HG02884 (cell line): Measurements from ENCODE around the gene RPTOR.

Experiments
- ATAC-seq: cut with Tn5 transposase; IDR thresholded peaks from one replicate; pipeline ENCODE4 v1.9.1; 2021; ENCODE audit warnings: mild to moderate bottlenecking, moderate library complexity; ENCODE audit not compliant: unreplicated experiment

The RPTOR gene

DNA sequence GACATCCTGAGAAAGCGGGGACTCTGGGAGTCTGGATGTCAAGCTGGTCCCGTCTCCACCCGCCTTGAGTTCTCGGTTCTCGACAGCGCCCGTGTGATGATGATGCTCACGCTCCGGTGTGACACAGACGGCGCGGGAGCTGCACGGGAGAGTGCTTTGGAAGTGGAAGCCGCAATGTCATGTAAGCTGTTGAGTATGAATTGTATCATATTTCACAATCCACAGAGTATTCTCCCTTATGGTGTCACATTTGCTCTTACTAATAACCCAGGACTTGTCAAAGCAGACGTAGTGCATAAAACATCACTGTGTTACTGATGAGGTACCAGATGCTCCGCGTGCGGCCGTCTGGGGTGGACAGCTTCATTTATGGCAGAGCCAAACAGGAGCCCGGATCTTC lies 229.5 kb downstream of the RPTOR start:
- no peak for ATAC-seq

DNA sequence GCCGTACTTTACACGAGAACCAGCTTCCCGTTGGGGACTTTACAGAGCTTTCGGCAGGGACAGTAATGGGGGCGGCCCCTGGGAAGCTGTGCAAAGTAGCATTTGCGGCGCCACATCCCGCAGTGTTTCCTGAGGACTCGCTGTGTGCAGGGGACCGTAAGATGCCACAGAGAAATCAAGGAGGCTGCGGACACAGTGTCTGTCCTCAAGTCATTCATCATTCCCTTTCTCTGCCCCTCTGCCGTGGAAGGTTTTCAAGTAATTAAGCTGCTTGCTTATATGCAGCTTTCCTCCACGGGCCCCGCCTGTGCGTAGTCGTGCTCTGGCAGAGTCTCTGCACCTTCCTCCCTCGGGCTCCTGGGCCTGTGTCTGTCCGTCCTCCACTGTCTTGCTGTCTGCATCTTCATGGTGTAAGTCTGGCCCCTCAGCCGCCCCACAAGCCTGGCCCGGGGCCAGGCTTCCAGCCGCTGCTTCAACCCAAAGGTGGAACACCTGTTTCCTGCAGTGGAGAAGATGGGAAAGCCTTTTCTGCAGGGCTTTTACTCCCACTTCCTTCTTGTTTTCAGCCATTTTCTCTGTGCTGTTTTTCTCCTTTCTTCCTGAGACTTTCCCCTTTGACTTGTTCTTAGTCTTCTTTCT lies 230.1 kb downstream of the RPTOR start:
- ATAC-seq = no peak

- no peak for ATAC-seq
Observed at GRCh38 chr17:80775863-80776262, 231.2 kb downstream of the RPTOR start.

DNA sequence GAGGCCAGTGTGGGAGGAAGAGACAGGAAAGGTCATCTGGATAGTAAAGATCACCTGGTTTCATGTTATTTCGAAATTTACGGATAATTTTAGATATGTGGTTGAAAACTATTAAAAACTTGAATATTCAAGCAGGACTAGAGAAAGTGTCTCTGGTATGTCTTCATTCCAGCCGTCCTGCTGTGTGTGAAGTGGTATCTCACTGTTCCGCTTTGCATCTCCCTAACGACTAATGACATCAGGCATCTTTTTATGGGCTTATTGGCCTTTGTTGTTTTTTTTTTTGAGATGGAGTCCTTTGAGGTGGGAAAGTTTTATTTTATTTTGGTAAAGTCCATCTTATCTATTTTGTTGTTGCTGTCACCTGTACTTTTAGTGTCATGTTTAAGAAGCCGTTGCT lies 232.6 kb downstream of the RPTOR start:
- no peak for ATAC-seq

GRCh38 chr17:80778716-80779115 lies 234.1 kb downstream of the RPTOR start:
- ATAC-seq = no peak

DNA sequence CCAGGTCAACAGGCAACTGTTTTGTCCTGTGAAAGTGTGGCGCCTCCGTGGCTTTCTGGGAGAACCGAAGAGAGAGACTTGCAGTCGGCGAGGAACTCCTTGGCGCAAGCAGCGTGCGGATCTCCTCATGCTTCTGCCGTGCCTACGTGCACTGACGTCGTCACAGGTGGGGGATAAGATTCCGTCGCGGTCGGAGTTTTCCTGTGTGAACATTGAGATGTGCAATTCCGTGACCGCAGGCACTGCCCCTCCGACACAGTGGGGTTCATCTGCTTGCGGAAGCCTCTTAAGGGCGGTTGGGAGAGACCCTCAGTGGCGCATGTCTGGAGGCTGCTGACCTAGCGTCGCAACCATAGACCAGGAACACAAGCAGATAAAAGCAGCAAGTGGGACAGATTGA lies 234.7 kb downstream of the RPTOR start:
- no peak for ATAC-seq

- ATAC-seq = no peak
Observed at GRCh38 chr17:80779961-80780380, 235.3 kb downstream of the RPTOR start.

DNA sequence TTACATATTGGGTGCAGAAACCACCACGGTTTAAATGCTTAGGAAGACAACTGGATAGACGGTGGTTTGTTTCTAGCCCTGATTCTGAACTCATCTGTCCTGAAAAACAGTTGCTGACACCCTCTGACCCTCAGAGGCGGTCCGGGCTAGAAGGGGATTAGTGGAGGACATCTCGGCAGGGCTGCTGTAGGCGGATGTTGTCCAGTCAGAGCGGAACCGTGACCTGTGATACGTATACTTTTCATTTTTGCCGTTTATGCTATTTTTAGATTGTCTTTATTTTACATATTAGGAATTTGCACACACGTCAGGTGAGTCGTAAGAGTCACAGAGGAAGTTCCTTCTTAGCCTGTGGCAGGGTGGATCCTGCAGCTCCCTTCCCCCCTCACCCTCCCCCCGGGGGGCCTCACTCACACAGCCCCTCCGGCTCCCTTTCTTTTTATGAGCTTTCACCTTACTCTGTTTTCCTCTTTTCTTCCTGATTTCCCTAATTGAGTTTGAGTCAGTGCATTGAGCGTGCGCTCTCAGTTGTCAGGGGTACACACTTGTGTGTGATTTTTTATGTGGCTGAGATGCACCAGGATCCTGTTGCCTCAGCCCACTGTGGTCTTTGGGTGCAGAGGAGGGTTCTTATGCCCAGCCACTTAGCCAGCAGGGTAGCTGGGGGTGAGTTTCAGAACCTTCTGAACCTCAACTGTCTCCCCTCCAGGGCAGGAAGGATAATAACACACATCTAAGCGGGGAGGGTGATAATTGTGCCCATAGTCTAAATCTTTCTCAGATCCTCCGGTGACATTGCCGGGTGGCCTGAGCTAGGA lies 236.0 kb downstream of the RPTOR start:
- ATAC-seq = no peak

GRCh38 chr17:80781211-80781610 lies 236.6 kb downstream of the RPTOR start:
- ATAC-seq = no peak

DNA sequence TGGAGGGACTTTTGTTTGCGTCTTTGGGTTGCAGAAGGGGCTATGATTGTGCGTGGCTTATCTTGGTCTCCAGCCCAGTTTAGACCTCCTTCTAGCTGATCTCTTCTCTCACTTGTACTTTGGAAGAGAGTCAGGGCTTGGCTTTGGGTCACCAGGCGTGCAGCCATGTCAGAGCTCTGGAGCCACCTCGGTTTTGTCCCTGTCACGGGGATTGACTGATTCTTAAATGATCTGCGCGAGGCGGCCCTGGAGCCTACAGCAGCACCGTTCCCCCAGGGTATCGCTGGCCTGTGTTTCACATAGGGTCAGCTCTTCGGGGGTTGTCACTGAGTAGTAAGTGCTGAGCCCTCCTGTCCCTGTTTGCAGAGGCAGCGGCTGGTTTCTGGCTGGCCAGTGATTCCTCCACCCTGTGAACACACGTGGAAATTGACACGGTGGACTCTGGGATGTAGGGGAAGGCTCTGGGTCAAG lies 237.2 kb downstream of the RPTOR start:
- no peak for ATAC-seq

GRCh38 chr17:80782536-80783427 lies 238.1 kb downstream of the RPTOR start:
- no peak for ATAC-seq

DNA sequence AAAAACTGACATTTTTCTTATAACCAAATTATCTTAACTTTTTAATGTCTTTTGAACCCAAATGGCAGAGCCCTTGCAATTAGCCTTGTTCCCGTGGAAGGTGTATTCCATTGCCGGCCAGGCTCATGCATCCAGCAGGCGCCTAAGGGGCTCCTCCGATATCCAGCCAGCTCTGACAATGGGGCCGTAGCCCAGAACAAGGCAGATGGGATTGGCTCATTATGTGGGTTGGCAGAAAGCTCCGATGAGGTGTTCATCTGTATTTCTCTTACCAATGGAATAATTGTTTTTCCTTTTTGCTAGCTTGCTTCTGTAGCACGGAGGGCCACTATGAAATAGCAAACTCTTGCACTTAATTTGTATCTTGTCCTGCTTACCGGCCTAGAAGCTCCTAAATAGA lies 238.8 kb downstream of the RPTOR start:
- no peak for ATAC-seq

GRCh38 chr17:80783971-80784370 lies 239.3 kb downstream of the RPTOR start:
- no peak for ATAC-seq

- no peak for ATAC-seq
Observed at GRCh38 chr17:80785477-80786178, 241.0 kb downstream of the RPTOR start.

DNA sequence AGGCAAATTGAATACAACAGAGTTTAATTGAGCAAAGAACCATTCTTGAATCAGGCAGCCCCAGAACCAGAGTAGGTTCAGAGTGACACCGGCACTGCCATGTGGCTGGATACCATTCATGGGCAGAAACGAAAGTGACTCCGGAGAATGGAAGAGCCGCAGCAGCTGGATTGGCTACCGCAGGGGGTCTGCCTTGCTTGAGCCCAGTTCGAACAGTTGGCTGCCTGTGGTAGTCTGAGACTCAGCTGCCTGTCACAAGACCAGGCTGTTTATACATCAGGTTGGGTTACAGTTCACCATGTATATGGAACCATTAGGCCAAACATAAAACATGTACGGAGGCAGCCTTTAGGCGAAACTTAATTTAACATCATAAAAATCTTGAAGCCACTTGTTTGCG lies 241.8 kb downstream of the RPTOR start:
- ATAC-seq = no peak

DNA sequence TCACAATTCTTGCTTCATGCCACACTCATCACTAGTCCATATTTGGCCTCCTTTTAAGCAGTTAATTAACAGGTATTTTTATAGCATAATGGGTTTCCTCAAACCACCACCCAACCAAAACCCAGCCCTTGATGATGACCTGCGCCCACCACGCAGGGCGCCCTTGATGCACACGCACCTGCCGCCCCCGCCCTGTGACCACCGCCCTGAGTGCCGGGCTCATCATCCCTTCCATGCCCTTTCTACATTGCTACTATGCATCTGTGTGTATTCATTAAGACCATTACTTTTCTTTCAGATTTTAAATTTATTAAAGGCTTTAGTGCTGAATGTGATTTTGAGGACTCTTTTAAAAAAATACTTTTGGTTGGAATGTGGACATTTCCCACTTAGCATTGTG lies 242.2 kb downstream of the RPTOR start:
- ATAC-seq = no peak

DNA sequence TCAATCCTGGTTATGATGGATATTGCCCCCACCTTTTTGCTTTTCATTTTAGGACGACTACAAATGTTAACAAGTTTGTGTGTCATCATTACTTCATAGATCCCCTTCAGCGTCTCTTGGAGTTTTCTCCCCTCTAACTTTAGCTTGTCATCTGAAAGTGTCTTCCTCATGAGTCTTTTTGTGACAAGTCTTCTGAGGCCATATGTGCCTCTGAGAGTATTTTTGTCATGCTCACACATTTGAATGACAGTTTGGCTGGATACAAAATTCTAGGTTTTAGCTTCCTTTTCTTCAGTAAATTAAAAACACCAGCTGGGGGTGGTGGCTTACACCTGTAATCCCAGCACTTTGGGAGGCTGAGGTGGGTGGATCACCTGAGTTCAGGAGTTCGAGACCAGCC lies 243.2 kb downstream of the RPTOR start:
- ATAC-seq = no peak

GRCh38 chr17:80789356-80789902 lies 244.8 kb downstream of the RPTOR start:
- no peak for ATAC-seq

- ATAC-seq = no peak
Observed at GRCh38 chr17:80790021-80790765, 245.6 kb downstream of the RPTOR start.
